Activated T-helper 1 cell treated with anti-CD3 and anti-CD28 coated beads, Interleukin-12 subunit alpha, Interleukin-12 subunit beta, Interleukin-2, Interleukin-4 antibody, amounts not matched to agents 30 ng/mL and 10 ng/mL and 1 ng/mL, durations not matched to agents 14 hours and 24 hours and 36 hours (primary cell): ENCODE results near the gene NPTX2. TPM values are rescaled to one million over a fixed set of nuclear protein-coding genes. Genes with fewer than 3 reads are reported as not detected.

ENCODE experiments used
- DNase-seq: peaks from one replicate; pipeline ENCODE4 v3.0.0; 2021; ENCODE audit warnings: low spot score
- H3K27ac Mint-ChIP-seq: one replicate; pipeline ENCODE4 v1.8.0; 2021; ENCODE audit warnings: mild to moderate bottlenecking, mixed read lengths
- H3K27me3 Mint-ChIP-seq: one replicate; pipeline ENCODE4 v1.8.0; 2022; ENCODE audit warnings: mild to moderate bottlenecking, moderate library complexity, mixed read lengths; ENCODE audit not compliant: insufficient read depth
- H3K36me3 Mint-ChIP-seq: one replicate; pipeline ENCODE4 v1.8.0; 2021; ENCODE audit warnings: low read depth, mixed read lengths
- H3K4me1 Mint-ChIP-seq: one replicate; pipeline ENCODE4 v1.8.0; 2021; ENCODE audit warnings: low read depth, mixed read lengths
- H3K4me3 Mint-ChIP-seq: one replicate; pipeline ENCODE4 v1.8.0; 2021; ENCODE audit warnings: mild to moderate bottlenecking, moderate library complexity, mixed read lengths
- H3K9me3 Mint-ChIP-seq: one replicate; pipeline ENCODE4 v1.8.0; 2021; ENCODE audit warnings: mixed read lengths
- intact Hi-C: fragments of 100-400 bp; cut with micrococcal nuclease; formaldehyde crosslinking; loops from one replicate; pipeline ENCODE4 v1.15.1; 2024
- total RNA-seq: library from RNA; stranded (reverse); gene quantifications from 2 replicates; pipeline ENCODE4 v1.2.3, GENCODE V29; 2022

NPTX2 gene
- total RNA-seq, 1 donor from 2014 or later = 0.08 TPM

- Mint-ChIP-seq H3K36me3 (no peaks in the 10 kb centered on the region), H3K4me3 (no peak overlapping the region), H3K9me3 (no peaks in the 10 kb centered on the region), H3K27me3 (no peaks in the 10 kb centered on the region), H3K4me1 (no peaks in the 10 kb centered on the region), H3K27ac (no peak overlapping the region)
- DNase-seq = no peak
- intact Hi-C loops = no loop called here
These were observed 18.1 kb upstream of the NPTX2 start for GRCh38 chr7:98598846-98599615.

- no peak overlapping the region for H3K4me3 Mint-ChIP-seq
- H3K27me3 Mint-ChIP-seq = no peaks in the 10 kb centered on the region
- intact Hi-C loops = no loop called here
- H3K36me3 Mint-ChIP-seq = no peaks in the 10 kb centered on the region
- H3K27ac Mint-ChIP-seq = no peak overlapping the region
- H3K4me1 Mint-ChIP-seq = no peaks in the 10 kb centered on the region
- H3K9me3 Mint-ChIP-seq = no peaks in the 10 kb centered on the region
- DNase-seq = no peak
These were observed 17.2 kb upstream of the NPTX2 start for GRCh38 chr7:98599886-98600285.

GRCh38 chr7:98602755-98603398, 14.2 kb upstream of the NPTX2 start:
- Mint-ChIP-seq H3K27ac (no peak overlapping the region), H3K9me3 (no peaks in the 10 kb centered on the region), H3K4me1 (no peaks in the 10 kb centered on the region), H3K27me3 (no peaks in the 10 kb centered on the region), H3K36me3 (no peaks in the 10 kb centered on the region), H3K4me3 (no peak overlapping the region)
- DNase-seq = no peak
- intact Hi-C loops = no loop called here

- Mint-ChIP-seq H3K27ac (no peak overlapping the region), H3K4me3 (no peak overlapping the region), H3K4me1 (no peaks in the 10 kb centered on the region), H3K27me3 (no peaks in the 10 kb centered on the region), H3K9me3 (no peaks in the 10 kb centered on the region), H3K36me3 (no peaks in the 10 kb centered on the region)
- intact Hi-C loops = no loop called here
- no peak for DNase-seq
These were observed 13.7 kb upstream of the NPTX2 start for GRCh38 chr7:98603399-98603788.

GRCh38 chr7:98613601-98614425, 3.3 kb upstream of the NPTX2 start:
- Mint-ChIP-seq H3K27me3 (peaks cover 19% of the 10 kb centered on the region), H3K4me1 (no peaks in the 10 kb centered on the region), H3K36me3 (no peaks in the 10 kb centered on the region), H3K4me3 (no peak overlapping the region), H3K27ac (no peak overlapping the region), H3K9me3 (no peaks in the 10 kb centered on the region)
- no peak for DNase-seq
- intact Hi-C loops = no loop called here

GRCh38 chr7:98616381-98617050, 569 bp upstream of the NPTX2 start:
- Mint-ChIP-seq H3K36me3 (no peaks in the 10 kb centered on the region), H3K27me3 (peaks cover 33% of the 10 kb centered on the region), H3K4me1 (no peaks in the 10 kb centered on the region), H3K4me3 (no peak overlapping the region), H3K27ac (no peak overlapping the region), H3K9me3 (no peaks in the 10 kb centered on the region)
- DNase-seq = no peak
- intact Hi-C loops = no loop called here

- Mint-ChIP-seq H3K4me3 (no peak overlapping the region), H3K27ac (no peak overlapping the region), H3K9me3 (no peaks in the 10 kb centered on the region), H3K4me1 (no peaks in the 10 kb centered on the region), H3K36me3 (no peaks in the 10 kb centered on the region), H3K27me3 (peaks cover 33% of the 10 kb centered on the region)
- intact Hi-C loops = no loop called here
- DNase-seq = no peak
These were observed 904 bp downstream of the NPTX2 start for GRCh38 chr7:98617960-98618418.

GRCh38 chr7:98618786-98619185, 1.7 kb downstream of the NPTX2 start:
- Mint-ChIP-seq H3K4me3 (no peak overlapping the region), H3K4me1 (no peaks in the 10 kb centered on the region), H3K9me3 (no peaks in the 10 kb centered on the region), H3K27me3 (peaks cover 33% of the 10 kb centered on the region), H3K27ac (no peak overlapping the region), H3K36me3 (no peaks in the 10 kb centered on the region)
- DNase-seq = no peak
- intact Hi-C loops = no loop called here

GRCh38 chr7:98619450-98620321, 2.6 kb downstream of the NPTX2 start:
- intact Hi-C loops = no loop called here
- Mint-ChIP-seq H3K27me3 (peaks cover 33% of the 10 kb centered on the region), H3K4me1 (no peaks in the 10 kb centered on the region), H3K36me3 (no peaks in the 10 kb centered on the region), H3K27ac (no peak overlapping the region), H3K9me3 (no peaks in the 10 kb centered on the region), H3K4me3 (no peak overlapping the region)
- no peak for DNase-seq

- H3K27me3 Mint-ChIP-seq = peaks cover 23% of the 10 kb centered on the region
- H3K36me3 Mint-ChIP-seq = no peaks in the 10 kb centered on the region
- no peaks in the 10 kb centered on the region for H3K9me3 Mint-ChIP-seq
- no peaks in the 10 kb centered on the region for H3K4me1 Mint-ChIP-seq
- intact Hi-C loops = no loop called here
- H3K27ac Mint-ChIP-seq = no peak overlapping the region
- no peak for DNase-seq
- H3K4me3 Mint-ChIP-seq = no peak overlapping the region
These were observed 4.7 kb downstream of the NPTX2 start for GRCh38 chr7:98621573-98622482.

GRCh38 chr7:98622926-98623325, 5.8 kb downstream of the NPTX2 start:
- intact Hi-C loops = no loop called here
- H3K36me3 Mint-ChIP-seq = no peaks in the 10 kb centered on the region
- DNase-seq = no peak
- H3K27ac Mint-ChIP-seq = no peak overlapping the region
- H3K4me1 Mint-ChIP-seq = no peaks in the 10 kb centered on the region
- peaks cover 23% of the 10 kb centered on the region for H3K27me3 Mint-ChIP-seq
- H3K4me3 Mint-ChIP-seq = no peak overlapping the region
- H3K9me3 Mint-ChIP-seq = no peaks in the 10 kb centered on the region
